SK-N-SH (cell line): Measurements from ENCODE around the gene SYNGR4. TPM values are rescaled to one million over a fixed set of nuclear protein-coding genes. Genes with fewer than 3 reads are reported as not detected.

Experiments used
- CTCF ChIA-PET: fragments of 300-600, 350-600 bp; formaldehyde crosslinking; extraction: SDS; loops from one replicate; lab custom pipeline; 2021; lab: Yijun Ruan, JAX
- POLR2A ChIA-PET: fragments of 350-600 bp; sonication (Branson Sonifier 250); formaldehyde crosslinking; extraction: SDS; loops from one replicate; lab custom pipeline; 2020; ENCODE audit warnings: antibody characterized with exemption, inconsistent platforms; lab: Yijun Ruan, JAX
- DNase-seq: peaks from one replicate; pipeline ENCODE4 v3.0.0; 2012
- H2AFZ ChIP-seq: fragments of 200-600 bp; sonication (generic); 2 replicates; pipeline ENCODE4 v1.8.1; 2016; ENCODE audit warnings: antibody characterized with exemption, mild to moderate bottlenecking, low read depth
- H3F3A ChIP-seq: fragments of 200-600 bp; sonication (generic); replicated peaks from 2 replicates; pipeline ENCODE3; 2016; ENCODE audit warnings: antibody characterized with exemption, mild to moderate bottlenecking; ENCODE audit not compliant: insufficient read depth
- H3K27ac ChIP-seq, 2 experiments: fragments of 200-500 bp in 1 of 2; fragments of 200-600 bp in 1 of 2; sonication (Bioruptor generic) in 1 of 2; sonication (generic), shearing (Covaris generic) in 1 of 2; 2 replicates each; pipeline versions ENCODE4 v1.5.1 to v1.6.1; 2014 to 2016; ENCODE audit warnings: low read depth in 2 of 2, inconsistent platforms in 1 of 2, low read length in 1 of 2, mild to moderate bottlenecking in 1 of 2, mixed read lengths in 1 of 2
- H3K27me3 ChIP-seq: fragments of 200-600 bp; sonication (generic), shearing (Covaris generic); 2 replicates; pipeline ENCODE4 v1.6.1; 2016; ENCODE audit warnings: mixed run types; ENCODE audit not compliant: insufficient read depth
- H3K36me3 ChIP-seq, 2 experiments: fragments of 200-500 bp in 1 of 2; fragments of 200-600 bp in 1 of 2; sonication (Bioruptor generic) in 1 of 2; sonication (generic) in 1 of 2; replicated peaks in 1 of 2; 2 replicates each; pipeline versions ENCODE3 to v1.5.1; 2014 to 2016; ENCODE audit warnings: low read length in 1 of 2, mild to moderate bottlenecking in 1 of 2; ENCODE audit not compliant: insufficient read depth in 2 of 2, control insufficient read depth in 1 of 2
- H3K4me1 ChIP-seq, 2 experiments: fragments of 200-500 bp in 1 of 2; fragments of 200-600 bp in 1 of 2; sonication (Bioruptor generic) in 1 of 2; sonication (generic), shearing (Covaris generic) in 1 of 2; 2 replicates each; pipeline versions ENCODE4 v1.5.1 to v1.6.1; 2014 to 2016; ENCODE audit warnings: low read depth in 1 of 2, low read length in 1 of 2, mixed run types in 1 of 2; ENCODE audit not compliant: insufficient read depth in 2 of 2, control insufficient read depth in 1 of 2
- H3K4me2 ChIP-seq: fragments of 200-600 bp; sonication (generic), shearing (Covaris generic); 2 replicates; pipeline ENCODE4 v1.6.1; 2017; ENCODE audit warnings: mixed run types
- H3K4me3 ChIP-seq, 2 experiments: fragments of 200-500 bp in 1 of 2; fragments of 200-600 bp in 1 of 2; sonication (Bioruptor generic) in 1 of 2; sonication (generic), shearing (Covaris generic) in 1 of 2; 2 replicates each; pipeline versions ENCODE4 v1.5.1 to v1.8.1; 2014 to 2016; ENCODE audit warnings: low read depth in 2 of 2, inconsistent platforms in 1 of 2, low read length in 1 of 2, mild to moderate bottlenecking in 1 of 2, mixed read lengths in 1 of 2, moderate library complexity in 1 of 2
- H3K79me2 ChIP-seq: fragments of 200-600 bp; sonication (generic); 2 replicates; pipeline ENCODE4 v1.8.1; 2017; ENCODE audit warnings: mild to moderate bottlenecking; ENCODE audit not compliant: insufficient read depth
- H3K9ac ChIP-seq: fragments of 200-600 bp; sonication (generic); 2 replicates; pipeline ENCODE4 v1.6.1; 2017; ENCODE audit warnings: mixed run types
- H3K9me2 ChIP-seq: fragments of 200-600 bp; sonication (generic); 2 replicates; pipeline ENCODE4 v1.6.1; 2017; ENCODE audit warnings: mixed run types
- H3K9me3 ChIP-seq: fragments of 200-600 bp; sonication (generic); 2 replicates; pipeline ENCODE4 v1.6.1; 2017; ENCODE audit warnings: mixed run types, mild to moderate bottlenecking, moderate library complexity
- H4K20me1 ChIP-seq: fragments of 200-600 bp; sonication (generic); 2 replicates; pipeline ENCODE4 v1.6.1; 2017; ENCODE audit warnings: mild to moderate bottlenecking, mixed run types; ENCODE audit not compliant: insufficient read depth
- ELF1 ChIP-seq: IDR thresholded peaks from 2 replicates; pipeline ENCODE4 v1.4.0; 2012
- EZH2phosphoT487 ChIP-seq: fragments of 200-600 bp; sonication (generic); IDR thresholded peaks from 2 replicates; pipeline ENCODE4 v1.6.1; 2017; ENCODE audit warnings: low read depth, mixed run types, mild to moderate bottlenecking, antibody characterized with exemption, moderate library complexity, borderline replicate concordance
- FOXM1 ChIP-seq: IDR thresholded peaks from 2 replicates; pipeline ENCODE4 v1.4.0; 2012; ENCODE audit warnings: low read depth, mild to moderate bottlenecking
- MEF2A ChIP-seq: IDR thresholded peaks from 2 replicates; pipeline ENCODE4 v1.4.0; 2012; ENCODE audit warnings: low read depth, borderline replicate concordance
- MXI1 ChIP-seq: IDR thresholded peaks from 2 replicates; pipeline ENCODE4 v1.6.1; 2012; ENCODE audit warnings: mild to moderate bottlenecking, low read depth, low read length, improper control_type of control experiment
- POLR2AphosphoS5 ChIP-seq: IDR thresholded peaks from 2 replicates; pipeline ENCODE4 v1.6.1; 2012; ENCODE audit warnings: low read depth, low read length
- RFX5 ChIP-seq: IDR thresholded peaks from 2 replicates; pipeline ENCODE4 v1.6.1; 2012; ENCODE audit warnings: mild to moderate bottlenecking, improper control_type of control experiment, low read length
- RXRA ChIP-seq: IDR thresholded peaks from 2 replicates; pipeline ENCODE4 v1.4.0; 2012; ENCODE audit warnings: low read depth, mild to moderate bottlenecking, borderline replicate concordance
- SIN3A ChIP-seq: IDR thresholded peaks from 2 replicates; pipeline ENCODE4 v1.6.1; 2012; ENCODE audit warnings: low read depth, mild to moderate bottlenecking, low read length, moderate library complexity, borderline replicate concordance
- SMC3 ChIP-seq: IDR thresholded peaks from 2 replicates; pipeline ENCODE4 v1.6.1; 2012; ENCODE audit warnings: low read depth, low read length, improper control_type of control experiment
- TEAD4 ChIP-seq: IDR thresholded peaks from 2 replicates; pipeline ENCODE4 v1.4.0; 2012; ENCODE audit warnings: mild to moderate bottlenecking, borderline replicate concordance; ENCODE audit not compliant: insufficient read depth
- YY1 ChIP-seq: IDR thresholded peaks from 2 replicates; pipeline ENCODE4 v1.4.0; 2012; ENCODE audit warnings: low read depth, mild to moderate bottlenecking
- WGBS: methylation state at CpG from one replicate; pipeline ENCODE4 v1.1.6; 2017; ENCODE audit warnings: low lambda C conversion rate; 5-methylcytosine and 5-hydroxymethylcytosine counted together
- polyA plus RNA-seq, 3 experiments: library from polyadenylated mRNA; depleted of rRNA; stranded (reverse); fragments of >200 nt; gene quantifications; 2 replicates each; pipeline ENCODE4 v1.2.3, GENCODE V29; 2012
- TF ChIP-seq, protein P1 (sequence below): fragments of 200-600 bp; sonication (generic); IDR thresholded peaks from 2 replicates; pipeline ENCODE4 v1.6.1; 2017; ENCODE audit warnings: antibody characterized with exemption, mild to moderate bottlenecking, moderate library complexity
- TF ChIP-seq, protein P2 (sequence below): IDR thresholded peaks from 2 replicates; pipeline ENCODE4; 2012

SYNGR4 gene
- polyA plus RNA-seq, 1 of the 3 experiments (the other 2 are of a cell fraction) = 0.08 TPM

DNA sequence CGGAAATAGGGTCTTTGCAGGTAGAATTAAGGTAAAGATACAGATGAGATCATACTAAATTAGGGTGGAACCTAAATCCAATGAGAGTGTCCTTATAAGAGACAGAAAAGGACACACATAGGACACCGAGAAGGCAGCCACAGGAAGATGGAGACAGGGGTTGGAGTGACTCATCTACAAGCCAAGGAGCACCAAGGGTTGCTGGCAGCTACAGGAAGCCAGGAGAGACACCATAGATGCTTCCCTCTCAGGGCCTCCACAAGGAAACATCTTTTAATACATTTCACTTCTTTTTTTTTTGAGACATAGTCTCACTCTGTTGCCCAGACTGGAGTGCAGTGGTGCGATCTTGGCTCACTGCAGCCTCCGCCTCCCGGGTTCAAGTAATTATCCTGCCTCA is 10.5 kb upstream of the SYNGR4 start:
- ChIA-PET CTCF (no interaction called here), POLR2A (no interaction called here)
- H3K4me3 ChIP-seq = no peak overlapping the region
- no peak for DNase-seq
- no peak for TF ChIP-seq EZH2phosphoT487
- TF ChIP-seq, protein P1, sequence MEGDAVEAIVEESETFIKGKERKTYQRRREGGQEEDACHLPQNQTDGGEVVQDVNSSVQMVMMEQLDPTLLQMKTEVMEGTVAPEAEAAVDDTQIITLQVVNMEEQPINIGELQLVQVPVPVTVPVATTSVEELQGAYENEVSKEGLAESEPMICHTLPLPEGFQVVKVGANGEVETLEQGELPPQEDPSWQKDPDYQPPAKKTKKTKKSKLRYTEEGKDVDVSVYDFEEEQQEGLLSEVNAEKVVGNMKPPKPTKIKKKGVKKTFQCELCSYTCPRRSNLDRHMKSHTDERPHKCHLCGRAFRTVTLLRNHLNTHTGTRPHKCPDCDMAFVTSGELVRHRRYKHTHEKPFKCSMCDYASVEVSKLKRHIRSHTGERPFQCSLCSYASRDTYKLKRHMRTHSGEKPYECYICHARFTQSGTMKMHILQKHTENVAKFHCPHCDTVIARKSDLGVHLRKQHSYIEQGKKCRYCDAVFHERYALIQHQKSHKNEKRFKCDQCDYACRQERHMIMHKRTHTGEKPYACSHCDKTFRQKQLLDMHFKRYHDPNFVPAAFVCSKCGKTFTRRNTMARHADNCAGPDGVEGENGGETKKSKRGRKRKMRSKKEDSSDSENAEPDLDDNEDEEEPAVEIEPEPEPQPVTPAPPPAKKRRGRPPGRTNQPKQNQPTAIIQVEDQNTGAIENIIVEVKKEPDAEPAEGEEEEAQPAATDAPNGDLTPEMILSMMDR = no peak
- no peak for TF ChIP-seq SMC3
- no peak for TF ChIP-seq ELF1
- TF ChIP-seq MEF2A = no peak
- H3F3A ChIP-seq = peaks cover 5% of the 10 kb centered on the region
- no peaks in the 10 kb centered on the region for H3K36me3 ChIP-seq
- H3K9me2 ChIP-seq = no peaks in the 10 kb centered on the region
- peaks cover 0 to 2% of the 10 kb centered on the region in 2 experiments; a peak in 1 of 4 replicates for H3K4me1 ChIP-seq
- peak overlapping the region; percentile 35; the same call in 1 of the 2 replicates for H2AFZ ChIP-seq
- H3K27me3 ChIP-seq = no peaks in the 10 kb centered on the region
- H3K79me2 ChIP-seq = no peaks in the 10 kb centered on the region
- no peak overlapping the region for H3K4me2 ChIP-seq
- no peaks in the 10 kb centered on the region for H4K20me1 ChIP-seq
- no peaks in the 10 kb centered on the region for H3K9me3 ChIP-seq
- H3K27ac ChIP-seq = no peak overlapping the region
- H3K9ac ChIP-seq = no peak overlapping the region
- 93% methylated on average over 5 of the region's 5 CpGs for WGBS

DNA sequence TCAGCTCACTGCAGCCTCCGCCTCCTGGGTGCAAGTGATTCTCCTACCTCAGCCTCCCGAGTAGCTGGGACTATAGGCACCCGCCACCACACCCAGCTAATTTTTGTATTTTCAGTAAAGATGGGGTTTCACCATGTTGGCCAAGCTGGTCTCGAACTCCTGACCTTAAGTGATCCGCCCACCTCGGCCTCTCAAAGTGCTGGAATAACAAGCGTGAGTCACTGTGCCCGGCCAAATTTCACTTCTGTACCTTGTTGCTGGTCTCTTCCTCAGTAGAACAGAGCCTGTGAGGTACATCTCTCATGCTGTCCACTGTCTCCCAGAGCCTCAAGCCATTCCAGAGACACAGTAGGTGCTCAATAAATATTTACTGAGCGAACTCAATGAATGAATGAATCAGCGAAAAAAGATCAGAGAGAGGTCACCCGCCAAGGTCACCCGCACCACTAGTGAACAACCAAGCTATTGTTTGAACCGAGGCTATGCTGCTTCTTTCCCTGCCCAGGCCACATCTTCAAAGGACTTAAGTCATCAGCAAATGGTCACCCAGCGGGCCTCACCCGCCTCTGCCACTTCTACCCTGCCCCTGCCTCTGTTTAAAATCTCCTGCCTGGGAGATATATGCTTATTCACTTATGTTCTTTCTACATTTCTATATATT is 9.7 kb upstream of the SYNGR4 start:
- 79% methylated on average over 15 of the region's 15 CpGs for WGBS
- no peak for DNase-seq
- POLR2A ChIA-PET = no interaction called here
- CTCF ChIA-PET = no interaction called here
- TF ChIP-seq RFX5 (no peak), RXRA (no peak), SIN3A (no peak), POLR2AphosphoS5 (no peak), TEAD4 (no peak), FOXM1 (no peak), YY1 (no peak), MXI1 (no peak)
- TF ChIP-seq, protein P2, sequence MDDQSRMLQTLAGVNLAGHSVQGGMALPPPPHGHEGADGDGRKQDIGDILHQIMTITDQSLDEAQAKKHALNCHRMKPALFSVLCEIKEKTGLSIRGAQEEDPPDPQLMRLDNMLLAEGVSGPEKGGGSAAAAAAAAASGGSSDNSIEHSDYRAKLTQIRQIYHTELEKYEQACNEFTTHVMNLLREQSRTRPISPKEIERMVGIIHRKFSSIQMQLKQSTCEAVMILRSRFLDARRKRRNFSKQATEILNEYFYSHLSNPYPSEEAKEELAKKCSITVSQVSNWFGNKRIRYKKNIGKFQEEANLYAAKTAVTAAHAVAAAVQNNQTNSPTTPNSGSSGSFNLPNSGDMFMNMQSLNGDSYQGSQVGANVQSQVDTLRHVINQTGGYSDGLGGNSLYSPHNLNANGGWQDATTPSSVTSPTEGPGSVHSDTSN = no peak
- Histone ChIP-seq H3K4me1 (peaks cover 0 to 2% of the 10 kb centered on the region in 2 experiments; a peak in 1 of 4 replicates), H3K27ac (no peak overlapping the region), H3K79me2 (no peaks in the 10 kb centered on the region), H3F3A (peaks cover 5% of the 10 kb centered on the region), H2AFZ (no peak overlapping the region), H4K20me1 (no peaks in the 10 kb centered on the region), H3K36me3 (no peaks in the 10 kb centered on the region), H3K9me2 (no peaks in the 10 kb centered on the region), H3K27me3 (no peaks in the 10 kb centered on the region), H3K4me3 (no peak overlapping the region), H3K9ac (no peak overlapping the region), H3K9me3 (no peaks in the 10 kb centered on the region), H3K4me2 (no peak overlapping the region)
